HepG2 (cell line): ENCODE data around the gene TNNI3K. TPM values are rescaled to one million over a fixed set of nuclear protein-coding genes. Genes with fewer than 3 reads are reported as not detected.
A peak's percentile ranks its signal among the peaks of the same experiment; 100 is the strongest.

Experiments used
- AKAP8 ChIP-seq: sonication (generic); formaldehyde crosslinking; IDR thresholded peaks from 2 replicates; pipeline ENCODE4 v1.5.1; 2020; ENCODE audit warnings: mild to moderate bottlenecking, missing genetic modification reagents
- ELF3 ChIP-seq: IDR thresholded peaks from 2 replicates; pipeline ENCODE4 v1.6.1; 2016; ENCODE audit warnings: missing genetic modification reagents, missing compliant biosample characterization
- FOXK1 ChIP-seq: sonication (generic); formaldehyde crosslinking; IDR thresholded peaks from 2 replicates; pipeline ENCODE4 v1.4.0; 2020; ENCODE audit warnings: low read depth, missing genetic modification reagents, borderline replicate concordance
- GATA4 ChIP-seq: sonication (generic); IDR thresholded peaks from 2 replicates; pipeline ENCODE4 v1.6.1; 2016; ENCODE audit warnings: antibody characterized with exemption, low read depth, borderline replicate concordance
- HDAC2 ChIP-seq: sonication (generic); formaldehyde crosslinking; IDR thresholded peaks from 2 replicates; pipeline ENCODE4 v1.4.0; 2020; ENCODE audit warnings: missing genetic modification reagents
- HES4 ChIP-seq: sonication (generic); formaldehyde crosslinking; IDR thresholded peaks from 2 replicates; pipeline ENCODE4 v1.9.0; 2021; ENCODE audit warnings: mild to moderate bottlenecking, missing genetic modification reagents, borderline replicate concordance
- KAT7 ChIP-seq: IDR thresholded peaks from 2 replicates; pipeline ENCODE4 v1.6.1; 2018; ENCODE audit warnings: borderline replicate concordance, missing compliant biosample characterization
- MEF2D ChIP-seq: sonication (generic); formaldehyde crosslinking; IDR thresholded peaks from 2 replicates; pipeline ENCODE4 v1.5.1; 2020; ENCODE audit warnings: mild to moderate bottlenecking, missing genetic modification reagents
- NONO ChIP-seq, 2 experiments: fragments of 450-650 bp in 1 of 2; sonication (generic) in 1 of 2; formaldehyde crosslinking in 1 of 2; IDR thresholded peaks in 1 of 2; conservative IDR thresholded peaks in 1 of 2; 2 replicates each; pipeline versions ENCODE4 v1.6.1 to v1.8.0; 2017 to 2022; ENCODE audit warnings: mild to moderate bottlenecking in 1 of 2, missing genetic modification reagents in 1 of 2, moderate library complexity in 1 of 2
- XRCC5 ChIP-seq: fragments of 200-400 bp; formaldehyde crosslinking; optimal IDR thresholded peaks from 2 replicates; pipeline ENCODE3; 2017; ENCODE audit warnings: mild to moderate bottlenecking, low read length
- ZNF124 ChIP-seq: sonication (generic); formaldehyde crosslinking; IDR thresholded peaks from 2 replicates; pipeline ENCODE4 v1.4.0; 2020; ENCODE audit warnings: missing genetic modification reagents
- ZNF350 ChIP-seq: sonication (generic); formaldehyde crosslinking; IDR thresholded peaks from 2 replicates; pipeline ENCODE4 v1.4.0; 2020; ENCODE audit warnings: mild to moderate bottlenecking, low read depth, missing genetic modification reagents, borderline replicate concordance
- ZNF556 ChIP-seq: sonication (generic); formaldehyde crosslinking; IDR thresholded peaks from 2 replicates; pipeline ENCODE4 v1.4.0; 2020; ENCODE audit warnings: mild to moderate bottlenecking, missing genetic modification reagents, borderline replicate concordance
- polyA plus RNA-seq, 8 experiments: library from polyadenylated mRNA; depleted of rRNA in 3 of 8; stranded (reverse) in 7 of 8; unstranded in 1 of 8; fragments of >200 nt; fragmentation: Illumina TruSeq in 4 of 8; extraction: Trizol in 4 of 8; gene quantifications; 2 replicates each; pipeline versions ENCODE4 v1.2.1 to v1.2.3, GENCODE V29; 2011 to 2016; ENCODE audit warnings: low read depth in 4 of 8, missing spikeins in 1 of 8, mixed read lengths in 1 of 8; ENCODE audit not compliant: insufficient read depth in 1 of 8
- total RNA-seq, 5 experiments: library from RNA; depleted of rRNA; stranded (reverse); fragments of >200 nt; fragmentation: Illumina TruSeq; extraction: Trizol; gene quantifications; 2 replicates each; pipeline ENCODE4 v1.2.3, GENCODE V29; 2016; ENCODE audit warnings: low read depth in 1 of 5
- TF ChIP-seq, protein P1 (sequence below): sonication (generic); formaldehyde crosslinking; IDR thresholded peaks from 2 replicates; pipeline ENCODE4 v1.8.1; 2023; ENCODE audit warnings: mild to moderate bottlenecking, inconsistent platforms, moderate library complexity, missing genetic modification reagents, borderline replicate concordance
- TF ChIP-seq, protein P2 (sequence below): sonication (generic); formaldehyde crosslinking; IDR thresholded peaks from 2 replicates; pipeline ENCODE4 v1.5.0; 2020; ENCODE audit warnings: mild to moderate bottlenecking, missing genetic modification reagents
- TF ChIP-seq, protein P3 (sequence below): sonication (generic); formaldehyde crosslinking; IDR thresholded peaks from 2 replicates; pipeline ENCODE4 v1.4.0; 2020; ENCODE audit warnings: mild to moderate bottlenecking, missing genetic modification reagents
- TF ChIP-seq, protein P4 (sequence below): sonication (generic); formaldehyde crosslinking; IDR thresholded peaks from 2 replicates; pipeline ENCODE4 v1.8.0; 2023; ENCODE audit warnings: mild to moderate bottlenecking, missing genetic modification reagents

Gene TNNI3K
- total and polyA plus RNA-seq, 2 of the 13 experiments (the other 11 are each of a cell fraction or from before 2014, with no cell fraction given), result 1.1 TPM; not detected in 1

DNA sequence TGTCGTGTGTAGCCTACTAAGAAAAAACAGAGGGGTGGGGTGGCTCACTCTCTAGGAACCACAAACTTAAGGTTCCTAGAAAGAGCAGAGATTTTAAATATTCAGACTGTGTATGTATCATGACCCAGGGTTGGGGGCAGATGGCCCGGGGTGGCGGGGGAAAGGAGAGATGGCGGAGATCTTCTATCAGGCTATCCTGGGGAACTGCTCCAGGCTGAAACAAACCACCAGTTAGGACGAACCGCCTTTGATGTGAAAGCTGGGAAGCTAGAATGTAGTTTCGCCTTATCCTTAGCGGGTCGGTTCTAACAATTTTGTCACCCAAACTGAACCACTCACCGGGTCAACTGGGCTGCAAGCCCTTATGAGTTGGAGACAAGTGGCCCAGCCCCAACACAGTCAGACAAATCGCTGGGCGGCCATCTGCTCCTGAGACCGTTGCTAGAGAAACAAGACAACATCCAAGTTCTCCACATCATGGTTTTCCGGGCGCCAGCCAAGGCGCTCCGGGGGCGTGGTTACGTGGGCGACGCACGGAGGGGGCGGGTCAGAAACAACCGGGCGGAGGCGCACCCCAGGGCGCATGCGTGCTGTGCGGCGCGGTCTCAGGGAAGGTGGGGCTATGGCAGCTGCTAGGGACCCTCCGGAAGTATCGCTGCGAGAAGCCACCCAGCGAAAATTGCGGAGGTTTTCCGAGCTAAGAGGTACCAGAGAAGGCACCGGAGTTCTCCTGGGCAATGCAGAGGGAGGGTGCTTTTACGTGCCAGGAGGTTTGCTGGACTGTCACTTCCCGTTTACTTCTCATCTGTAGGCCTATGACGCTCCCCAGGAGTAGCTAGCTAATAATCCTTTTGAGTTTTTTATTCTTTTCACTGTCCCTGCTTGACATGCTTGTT is 37.3 kb upstream of the TNNI3K start, which contains the start of the genes FPGT and LRRIQ3 (continued):
- TF ChIP-seq, protein P1, sequence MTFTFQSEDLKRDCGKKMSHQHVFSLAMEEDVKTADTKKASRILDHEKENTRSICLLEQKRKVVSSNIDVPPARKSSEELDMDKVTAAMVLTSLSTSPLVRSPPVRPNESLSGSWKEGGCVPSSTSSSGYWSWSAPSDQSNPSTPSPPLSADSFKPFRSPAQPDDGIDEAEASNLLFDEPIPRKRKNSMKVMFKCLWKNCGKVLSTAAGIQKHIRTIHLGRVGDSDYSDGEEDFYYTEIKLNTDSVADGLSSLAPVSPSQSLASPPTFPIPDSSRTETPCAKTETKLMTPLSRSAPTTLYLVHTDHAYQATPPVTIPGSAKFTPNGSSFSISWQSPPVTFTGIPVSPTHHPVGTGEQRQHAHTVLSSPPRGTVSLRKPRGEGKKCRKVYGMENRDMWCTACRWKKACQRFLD (CRISPR knock-in tag), result no peak
- TF ChIP-seq XRCC5, result peak; percentile 24
- 0 out of 2 replicates have a peak, but pooled peaks have one; percentile 35 for TF ChIP-seq MEF2D (CRISPR knock-in tag)
- no peak; the same call in 1 of the 2 replicates for TF ChIP-seq KAT7 (CRISPR knock-in tag)
- TF ChIP-seq ZNF556, result 0 out of 2 replicates have a peak, but pooled peaks have one; percentile 45
- TF ChIP-seq, protein P2, sequence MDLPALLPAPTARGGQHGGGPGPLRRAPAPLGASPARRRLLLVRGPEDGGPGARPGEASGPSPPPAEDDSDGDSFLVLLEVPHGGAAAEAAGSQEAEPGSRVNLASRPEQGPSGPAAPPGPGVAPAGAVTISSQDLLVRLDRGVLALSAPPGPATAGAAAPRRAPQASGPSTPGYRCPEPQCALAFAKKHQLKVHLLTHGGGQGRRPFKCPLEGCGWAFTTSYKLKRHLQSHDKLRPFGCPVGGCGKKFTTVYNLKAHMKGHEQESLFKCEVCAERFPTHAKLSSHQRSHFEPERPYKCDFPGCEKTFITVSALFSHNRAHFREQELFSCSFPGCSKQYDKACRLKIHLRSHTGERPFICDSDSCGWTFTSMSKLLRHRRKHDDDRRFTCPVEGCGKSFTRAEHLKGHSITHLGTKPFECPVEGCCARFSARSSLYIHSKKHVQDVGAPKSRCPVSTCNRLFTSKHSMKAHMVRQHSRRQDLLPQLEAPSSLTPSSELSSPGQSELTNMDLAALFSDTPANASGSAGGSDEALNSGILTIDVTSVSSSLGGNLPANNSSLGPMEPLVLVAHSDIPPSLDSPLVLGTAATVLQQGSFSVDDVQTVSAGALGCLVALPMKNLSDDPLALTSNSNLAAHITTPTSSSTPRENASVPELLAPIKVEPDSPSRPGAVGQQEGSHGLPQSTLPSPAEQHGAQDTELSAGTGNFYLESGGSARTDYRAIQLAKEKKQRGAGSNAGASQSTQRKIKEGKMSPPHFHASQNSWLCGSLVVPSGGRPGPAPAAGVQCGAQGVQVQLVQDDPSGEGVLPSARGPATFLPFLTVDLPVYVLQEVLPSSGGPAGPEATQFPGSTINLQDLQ (CRISPR knock-in tag), result no peak
- peak; percentile 83; the same call in 1 of the 2 replicates for TF ChIP-seq FOXK1 (CRISPR knock-in tag)
- TF ChIP-seq ZNF124, result no peak
- TF ChIP-seq HES4 (CRISPR knock-in tag), result peak; percentile 29; the same call in 1 of the 2 replicates
- TF ChIP-seq, protein P3, sequence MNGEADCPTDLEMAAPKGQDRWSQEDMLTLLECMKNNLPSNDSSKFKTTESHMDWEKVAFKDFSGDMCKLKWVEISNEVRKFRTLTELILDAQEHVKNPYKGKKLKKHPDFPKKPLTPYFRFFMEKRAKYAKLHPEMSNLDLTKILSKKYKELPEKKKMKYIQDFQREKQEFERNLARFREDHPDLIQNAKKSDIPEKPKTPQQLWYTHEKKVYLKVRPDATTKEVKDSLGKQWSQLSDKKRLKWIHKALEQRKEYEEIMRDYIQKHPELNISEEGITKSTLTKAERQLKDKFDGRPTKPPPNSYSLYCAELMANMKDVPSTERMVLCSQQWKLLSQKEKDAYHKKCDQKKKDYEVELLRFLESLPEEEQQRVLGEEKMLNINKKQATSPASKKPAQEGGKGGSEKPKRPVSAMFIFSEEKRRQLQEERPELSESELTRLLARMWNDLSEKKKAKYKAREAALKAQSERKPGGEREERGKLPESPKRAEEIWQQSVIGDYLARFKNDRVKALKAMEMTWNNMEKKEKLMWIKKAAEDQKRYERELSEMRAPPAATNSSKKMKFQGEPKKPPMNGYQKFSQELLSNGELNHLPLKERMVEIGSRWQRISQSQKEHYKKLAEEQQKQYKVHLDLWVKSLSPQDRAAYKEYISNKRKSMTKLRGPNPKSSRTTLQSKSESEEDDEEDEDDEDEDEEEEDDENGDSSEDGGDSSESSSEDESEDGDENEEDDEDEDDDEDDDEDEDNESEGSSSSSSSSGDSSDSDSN (CRISPR knock-in tag), result peak; percentile 49
- no peak for TF ChIP-seq NONO (IDR thresholded peaks at IDR 0.05)
- TF ChIP-seq NONO (CRISPR knock-in tag; conservative IDR thresholded peaks at IDR 0.05), result peak; percentile 63
- TF ChIP-seq, protein P4, sequence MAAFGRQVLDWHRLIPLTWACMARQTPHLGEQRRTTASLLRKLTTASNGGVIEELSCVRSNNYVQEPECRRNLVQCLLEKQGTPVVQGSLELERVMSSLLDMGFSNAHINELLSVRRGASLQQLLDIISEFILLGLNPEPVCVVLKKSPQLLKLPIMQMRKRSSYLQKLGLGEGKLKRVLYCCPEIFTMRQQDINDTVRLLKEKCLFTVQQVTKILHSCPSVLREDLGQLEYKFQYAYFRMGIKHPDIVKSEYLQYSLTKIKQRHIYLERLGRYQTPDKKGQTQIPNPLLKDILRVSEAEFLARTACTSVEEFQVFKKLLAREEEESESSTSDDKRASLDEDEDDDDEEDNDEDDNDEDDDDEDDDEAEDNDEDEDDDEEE (CRISPR knock-in tag), result peak; percentile 71; the same call in 1 of the 2 replicates
- TF ChIP-seq ZNF350 (CRISPR knock-in tag), result 0 out of 2 replicates have a peak, but pooled peaks have one; percentile 39
- no peak for TF ChIP-seq AKAP8 (CRISPR knock-in tag)
- peak; percentile 36; the same call in 1 of the 2 replicates for TF ChIP-seq HDAC2 (CRISPR knock-in tag)
- peak; percentile 46; the same call in 1 of the 2 replicates for TF ChIP-seq ELF3 (CRISPR knock-in tag)
- TF ChIP-seq GATA4, result no peak
